ENCODE results near the gene KCNJ4.

GRCh38 chr22:38444783-38445182 lies 10.2 kb downstream of the KCNJ4 start:
- TF ChIP-seq, protein P1, sequence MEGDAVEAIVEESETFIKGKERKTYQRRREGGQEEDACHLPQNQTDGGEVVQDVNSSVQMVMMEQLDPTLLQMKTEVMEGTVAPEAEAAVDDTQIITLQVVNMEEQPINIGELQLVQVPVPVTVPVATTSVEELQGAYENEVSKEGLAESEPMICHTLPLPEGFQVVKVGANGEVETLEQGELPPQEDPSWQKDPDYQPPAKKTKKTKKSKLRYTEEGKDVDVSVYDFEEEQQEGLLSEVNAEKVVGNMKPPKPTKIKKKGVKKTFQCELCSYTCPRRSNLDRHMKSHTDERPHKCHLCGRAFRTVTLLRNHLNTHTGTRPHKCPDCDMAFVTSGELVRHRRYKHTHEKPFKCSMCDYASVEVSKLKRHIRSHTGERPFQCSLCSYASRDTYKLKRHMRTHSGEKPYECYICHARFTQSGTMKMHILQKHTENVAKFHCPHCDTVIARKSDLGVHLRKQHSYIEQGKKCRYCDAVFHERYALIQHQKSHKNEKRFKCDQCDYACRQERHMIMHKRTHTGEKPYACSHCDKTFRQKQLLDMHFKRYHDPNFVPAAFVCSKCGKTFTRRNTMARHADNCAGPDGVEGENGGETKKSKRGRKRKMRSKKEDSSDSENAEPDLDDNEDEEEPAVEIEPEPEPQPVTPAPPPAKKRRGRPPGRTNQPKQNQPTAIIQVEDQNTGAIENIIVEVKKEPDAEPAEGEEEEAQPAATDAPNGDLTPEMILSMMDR (optimal IDR thresholded peaks at IDR 0.05 in 1 of 3, IDR thresholded peaks at IDR 0.05 in 1 of 3, conservative IDR thresholded peaks at IDR 0.05 in 1 of 3; ENCODE audit: extremely low read depth in 1 of 3, insufficient read depth in 2 of 3, low read length in 3 of 3): no peak
- TF ChIP-seq EZH2 (IDR thresholded peaks at IDR 0.05; ENCODE audit: low read length): no peak
